K562 (cell line): ENCODE results near the gene CSDE1. TPM values are rescaled to one million over a fixed set of nuclear protein-coding genes. Genes with fewer than 3 reads are reported as not detected.

Source experiments
- ATAC-seq: fragments of 200-7000 bp; cut with Tn5 transposase; 3 replicates; pipeline ENCODE4 v1.9.1; 2020; ENCODE audit warnings: moderate library complexity
- BruUV-seq: library from RNA; stranded (reverse); fragments of 400-500 nt; replicated peaks from 2 replicates; lab custom pipeline; 2021; lab: Mats Ljungman, UMichigan
- CTCF ChIA-PET: fragments of 300-600 bp; formaldehyde crosslinking; extraction: SDS; loops from one replicate; lab custom pipeline; 2021; ENCODE audit warnings: low intra/inter-chr PET ratio; lab: Yijun Ruan, JAX
- POLR2A ChIA-PET: fragments of 300-600, 350-650 bp; sonication (Branson Sonifier 250); formaldehyde crosslinking; extraction: SDS; loops from one replicate; lab custom pipeline; 2021; ENCODE audit warnings: antibody characterized with exemption, inconsistent platforms; lab: Yijun Ruan, JAX
- DNase-seq, 4 experiments: peaks; one replicate each; pipeline versions ENCODE4 v3.0.0 to v3.0.0-alpha.2; 2011 to 2018; ENCODE audit warnings: low spot score in 3 of 4, mixed read lengths in 3 of 4; ENCODE audit errors: extremely low read depth in 1 of 4
- FAIRE-seq: peaks from 2 replicates; lab custom pipeline; 2011; peaks lifted over from hg19 to GRCh38; lab: Jason Lieb, UNC
- H2AFZ ChIP-seq: 2 replicates; pipeline ENCODE4 v1.6.0; 2011; ENCODE audit warnings: low read depth, low read length, control low read depth, inconsistent platforms
- H3K27ac ChIP-seq: fragments of 200-600 bp; 3 replicates; pipeline ENCODE4 v1.8.0; 2011; ENCODE audit warnings: low read depth, mild to moderate bottlenecking, control low read depth, inconsistent platforms, low read length, moderate library complexity, mixed read lengths; ENCODE audit errors: extremely low read depth
- H3K27me3 ChIP-seq, 2 experiments: fragments of 300-600 bp in 1 of 2; 2 replicates in 1 of 2; 3 replicates in 1 of 2; pipeline versions ENCODE4 v1.6.0 to v1.8.0; 2011; ENCODE audit warnings: inconsistent platforms in 2 of 2, low read length in 2 of 2, mild to moderate bottlenecking in 1 of 2, mixed read lengths in 1 of 2, moderate library complexity in 1 of 2; ENCODE audit not compliant: control insufficient read depth in 2 of 2, insufficient read depth in 2 of 2
- H3K36me3 ChIP-seq: fragments of 300-600 bp; 3 replicates; pipeline ENCODE4 v1.8.0; 2011; ENCODE audit warnings: mild to moderate bottlenecking, low read length, inconsistent platforms; ENCODE audit not compliant: control insufficient read depth, insufficient read depth
- H3K4me1 ChIP-seq, 2 experiments: fragments of 200-600 bp in 1 of 2; replicated peaks in 1 of 2; 2 replicates in 1 of 2; 3 replicates in 1 of 2; pipeline versions ENCODE4 v1.5.1 to v1.8.0; 2011; ENCODE audit warnings: inconsistent platforms in 2 of 2, low read length in 2 of 2, mild to moderate bottlenecking in 1 of 2, mixed read lengths in 1 of 2, moderate library complexity in 1 of 2; ENCODE audit not compliant: control insufficient read depth in 2 of 2, insufficient read depth in 2 of 2
- H3K4me2 ChIP-seq: 2 replicates; pipeline ENCODE4 v1.6.1; 2011; ENCODE audit warnings: low read length, control low read depth, inconsistent platforms, mixed read lengths; ENCODE audit not compliant: insufficient read depth
- H3K4me3 ChIP-seq: fragments of 200-600 bp; sonication (generic), shearing (Covaris generic); 2 replicates; pipeline ENCODE4 v1.5.1; 2016; ENCODE audit warnings: control low read depth, inconsistent platforms
- H3K79me2 ChIP-seq: fragments of 200-600 bp; 3 replicates; pipeline ENCODE4 v1.8.0; 2011; ENCODE audit warnings: low read length, inconsistent platforms; ENCODE audit not compliant: control insufficient read depth, insufficient read depth
- H3K9ac ChIP-seq, 2 experiments: 2 replicates each; pipeline versions ENCODE4 v1.6.0 to v1.6.1; 2011; ENCODE audit warnings: low read depth in 2 of 2, low read length in 2 of 2, control low read depth in 1 of 2, inconsistent platforms in 1 of 2, mild to moderate bottlenecking in 1 of 2, mixed read lengths in 1 of 2; ENCODE audit not compliant: insufficient read depth in 1 of 2
- H3K9me1 ChIP-seq: one replicate; pipeline ENCODE4 v1.6.0; 2011; ENCODE audit warnings: inconsistent platforms, mild to moderate bottlenecking, low read length, moderate library complexity; ENCODE audit not compliant: control insufficient read depth, insufficient read depth
- H3K9me3 ChIP-seq: replicated peaks from 2 replicates; pipeline ENCODE4 v1.5.1; 2011; ENCODE audit warnings: low read depth, low read length, inconsistent platforms; ENCODE audit not compliant: control insufficient read depth, insufficient read depth
- H4K20me1 ChIP-seq: replicated peaks from 2 replicates; pipeline ENCODE4 v1.6.1; 2011; ENCODE audit warnings: low read length, inconsistent platforms, mixed read lengths; ENCODE audit not compliant: control insufficient read depth, insufficient read depth
- E2F3 ChIP-seq: fragments of 250-450 bp; sonication (Bioruptor Pico); IDR thresholded peaks from 2 replicates; pipeline ENCODE4 v1.4.0; 2020; ENCODE audit warnings: mild to moderate bottlenecking
- ELF2 ChIP-seq: fragments of 250-450 bp; sonication (Bioruptor Pico); IDR thresholded peaks from 2 replicates; pipeline ENCODE4 v1.5.0; 2021; ENCODE audit warnings: mild to moderate bottlenecking
- FOXA1 ChIP-seq: fragments of 450-650 bp; IDR thresholded peaks from 2 replicates; pipeline ENCODE4 v1.6.1; 2016; ENCODE audit warnings: mild to moderate bottlenecking, borderline replicate concordance
- GATAD2B ChIP-seq: fragments of 450-650 bp; IDR thresholded peaks from 2 replicates; pipeline ENCODE4 v1.6.1; 2017; ENCODE audit warnings: mild to moderate bottlenecking, borderline replicate concordance
- GTF2A2 ChIP-seq: IDR thresholded peaks from 2 replicates; pipeline ENCODE4 v1.6.1; 2016; ENCODE audit warnings: mild to moderate bottlenecking, missing genetic modification characterization, missing compliant biosample characterization
- JUN ChIP-seq, 2 experiments: sonication (generic) in 1 of 2; formaldehyde crosslinking in 1 of 2; IDR thresholded peaks; 2 replicates each; pipeline versions ENCODE4 v1.6.1 to v1.8.0; 2012 to 2022; ENCODE audit warnings: borderline replicate concordance in 2 of 2, mild to moderate bottlenecking in 2 of 2, improper control_type of control experiment in 1 of 2, low read depth in 1 of 2, low read length in 1 of 2, missing genetic modification reagents in 1 of 2
- MITF ChIP-seq: IDR thresholded peaks from 2 replicates; pipeline ENCODE4 v1.6.1; 2014; ENCODE audit warnings: antibody characterized with exemption
- MTF1 ChIP-seq: fragments of 250-450 bp; sonication (Bioruptor Pico); IDR thresholded peaks from 2 replicates; pipeline ENCODE4 v1.9.0; 2021; ENCODE audit warnings: moderate library complexity, mild to moderate bottlenecking, inconsistent platforms, borderline replicate concordance
- TEAD2 ChIP-seq: fragments of 450-650 bp; IDR thresholded peaks from 2 replicates; pipeline ENCODE4 v1.6.1; 2016; ENCODE audit warnings: missing genetic modification characterization, control low read depth, missing compliant biosample characterization
- ZNF121 ChIP-seq: sonication (generic); formaldehyde crosslinking; conservative IDR thresholded peaks from 2 replicates; pipeline ENCODE4 v1.8.0; 2022; ENCODE audit warnings: missing genetic modification reagents
- ZNF146 ChIP-seq: IDR thresholded peaks from one replicate; pipeline ENCODE4 v1.6.1; 2018; ENCODE audit warnings: missing compliant biosample characterization; ENCODE audit not compliant: unreplicated experiment
- ZNF174 ChIP-seq: fragments of 250-450 bp; sonication (Bioruptor Pico); IDR thresholded peaks from 2 replicates; pipeline ENCODE4 v1.4.0; 2020; ENCODE audit warnings: mild to moderate bottlenecking
- ZNF384 ChIP-seq: IDR thresholded peaks from 2 replicates; pipeline ENCODE4 v1.6.1; 2012; ENCODE audit warnings: low read depth, low read length, improper control_type of control experiment
- ZNF586 ChIP-seq: fragments of 450-650 bp; formaldehyde crosslinking; conservative IDR thresholded peaks from 2 replicates; pipeline ENCODE4 v1.4.0; 2020; ENCODE audit warnings: mild to moderate bottlenecking, moderate library complexity
- WGBS: fragments of 100-300 bp; shearing (Covaris generic); methylation state at CpG from one replicate; pipeline ENCODE4 v1.1.6; 2016; ENCODE audit warnings: low coverage, mixed read lengths; ENCODE audit not compliant: insufficient coverage; ENCODE audit errors: missing lambda C conversion rate; 5-methylcytosine and 5-hydroxymethylcytosine counted together
- in situ Hi-C: fragments of 300-500 bp; cut with MboI; formaldehyde crosslinking; loops from 4 replicates; pipeline ENCODE4 v1.15.0; 2018; ENCODE audit warnings: inconsistent platforms, mixed read lengths
- intact Hi-C: fragments of 100-400 bp; cut with micrococcal nuclease; formaldehyde crosslinking; loops from 2 replicates; pipeline ENCODE4 v1.14.2; 2022
- polyA plus RNA-seq, 8 experiments: library from polyadenylated mRNA; depleted of rRNA in 4 of 8; stranded (reverse) in 5 of 8; unstranded in 3 of 8; fragments of >200 nt; fragmentation: Nextera tagmentation in 2 of 8; fragmentation: Illumina TruSeq in 1 of 8; extraction: Ambion mirVana in 2 of 8; extraction: Trizol in 1 of 8; gene quantifications; 2 replicates each; pipeline versions ENCODE4 v1.2.1 to v1.2.3, GENCODE V29; 2011 to 2014; ENCODE audit warnings: inconsistent platforms in 1 of 8, missing spikeins in 1 of 8
- total RNA-seq, 7 experiments: library from RNA; depleted of rRNA in 6 of 7; stranded (reverse); fragments of >200 nt in 6 of 7; fragmentation: Illumina TruSeq in 2 of 7; extraction: Trizol in 2 of 7; gene quantifications; 2 replicates each; pipeline versions ENCODE4 v1.2.1 to v1.2.3, GENCODE V29; 2011 to 2021; ENCODE audit warnings: low replicate concordance in 1 of 7
- TF ChIP-seq, protein P1 (sequence below), 3 experiments: fragments of 200-800 bp in 1 of 3; fragments of 250-450 bp in 1 of 3; fragments of 450-650 bp in 1 of 3; sonication (Bioruptor Pico) in 1 of 3; sonication (Bioruptor generic) in 1 of 3; formaldehyde crosslinking in 1 of 3; IDR thresholded peaks; 2 replicates each; pipeline versions ENCODE4 v1.6.1 to v1.8.0; 2016 to 2022; ENCODE audit warnings: mild to moderate bottlenecking in 2 of 3, missing genetic modification characterization in 2 of 3, missing compliant biosample characterization in 1 of 3, moderate library complexity in 1 of 3
- TF ChIP-seq, protein P2 (sequence below): fragments of 250-450 bp; sonication (Bioruptor Pico); IDR thresholded peaks from 2 replicates; pipeline ENCODE4 v1.8.0; 2021; ENCODE audit warnings: mild to moderate bottlenecking, moderate library complexity

CSDE1 gene
- total and polyA plus RNA-seq, 9 of the 15 experiments (the other 6 are each of a cell fraction or from before 2014, with no cell fraction given), result 174 to 538 (median 403) TPM

- TF ChIP-seq ELF2, result no peak
- TF ChIP-seq MTF1, result no peak
- no peak for TF ChIP-seq ZNF174 (CRISPR knock-in tag)
- TF ChIP-seq ZNF384, result no peak
- TF ChIP-seq, protein P1, sequence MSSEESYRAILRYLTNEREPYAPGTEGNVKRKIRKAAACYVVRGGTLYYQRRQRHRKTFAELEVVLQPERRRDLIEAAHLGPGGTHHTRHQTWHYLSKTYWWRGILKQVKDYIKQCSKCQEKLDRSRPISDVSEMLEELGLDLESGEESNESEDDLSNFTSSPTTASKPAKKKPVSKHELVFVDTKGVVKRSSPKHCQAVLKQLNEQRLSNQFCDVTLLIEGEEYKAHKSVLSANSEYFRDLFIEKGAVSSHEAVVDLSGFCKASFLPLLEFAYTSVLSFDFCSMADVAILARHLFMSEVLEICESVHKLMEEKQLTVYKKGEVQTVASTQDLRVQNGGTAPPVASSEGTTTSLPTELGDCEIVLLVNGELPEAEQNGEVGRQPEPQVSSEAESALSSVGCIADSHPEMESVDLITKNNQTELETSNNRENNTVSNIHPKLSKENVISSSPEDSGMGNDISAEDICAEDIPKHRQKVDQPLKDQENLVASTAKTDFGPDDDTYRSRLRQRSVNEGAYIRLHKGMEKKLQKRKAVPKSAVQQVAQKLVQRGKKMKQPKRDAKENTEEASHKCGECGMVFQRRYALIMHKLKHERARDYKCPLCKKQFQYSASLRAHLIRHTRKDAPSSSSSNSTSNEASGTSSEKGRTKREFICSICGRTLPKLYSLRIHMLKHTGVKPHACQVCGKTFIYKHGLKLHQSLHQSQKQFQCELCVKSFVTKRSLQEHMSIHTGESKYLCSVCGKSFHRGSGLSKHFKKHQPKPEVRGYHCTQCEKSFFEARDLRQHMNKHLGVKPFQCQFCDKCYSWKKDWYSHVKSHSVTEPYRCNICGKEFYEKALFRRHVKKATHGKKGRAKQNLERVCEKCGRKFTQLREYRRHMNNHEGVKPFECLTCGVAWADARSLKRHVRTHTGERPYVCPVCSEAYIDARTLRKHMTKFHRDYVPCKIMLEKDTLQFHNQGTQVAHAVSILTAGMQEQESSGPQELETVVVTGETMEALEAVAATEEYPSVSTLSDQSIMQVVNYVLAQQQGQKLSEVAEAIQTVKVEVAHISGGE (CRISPR knock-in tag; IDR thresholded peaks at IDR 0.05), result no peak
Observed at GRCh38 chr1:114685851-114686250, 71.9 kb downstream of the CSDE1 start (continued).

DNA sequence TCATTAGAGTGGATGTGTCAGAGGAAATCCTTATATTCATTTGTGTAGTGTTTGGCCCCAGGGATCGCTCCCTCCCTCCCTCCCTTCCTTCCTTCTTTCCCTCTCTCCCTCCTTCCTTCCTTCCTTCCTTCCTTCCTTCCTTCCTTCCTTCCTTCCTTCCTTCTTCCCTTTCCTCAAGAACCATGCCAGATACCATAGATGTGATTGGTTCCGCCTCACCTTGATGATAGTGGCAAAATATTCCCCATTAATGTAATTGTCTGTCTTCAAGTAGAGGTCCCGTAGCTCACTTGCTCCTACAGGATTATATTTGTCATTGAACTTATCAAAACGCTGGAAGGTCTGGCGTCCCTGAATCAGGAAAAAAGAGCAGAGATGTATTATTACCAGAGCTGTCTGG, 80.1 kb downstream of the CSDE1 start:
- DNase-seq (no peak), FAIRE-seq (no peak), ATAC-seq (no peak)
- no peak overlapping the region for H3K27ac ChIP-seq
- H3K4me3 ChIP-seq, result no peak overlapping the region
- H3K79me2 ChIP-seq, result no peaks in the 10 kb centered on the region
- peaks cover 10 to 25% of the 10 kb centered on the region in 2 experiments; a peak in 4 of 5 replicates for H3K27me3 ChIP-seq
- no peak overlapping the region for H3K4me2 ChIP-seq
- no TSS peak for BruUV-seq
- POLR2A ChIA-PET, result no interaction called here
- CTCF ChIA-PET, result no interaction called here
- in situ Hi-C loops (no loop called here), intact Hi-C loops (no loop called here)
- H2AFZ ChIP-seq, result no peak overlapping the region
- no peaks in the 10 kb centered on the region for H4K20me1 ChIP-seq
- no peaks in the 10 kb centered on the region for H3K9me1 ChIP-seq
- no peak overlapping the region for H3K9ac ChIP-seq
- H3K36me3 ChIP-seq, result no peaks in the 10 kb centered on the region
- 3% methylated on average over 4 of the region's 5 CpGs for whole genome bisulfite sequencing
- no peaks in the 10 kb centered on the region for H3K9me3 ChIP-seq
- H3K4me1 ChIP-seq, result no peaks in the 10 kb centered on the region
- TF ChIP-seq MITF (no peak), E2F3 (CRISPR knock-in tag) (no peak), GTF2A2 (tag) (no peak), TEAD2 (tag) (no peak), JUN (IDR thresholded peaks at IDR 0.05; ENCODE audit: borderline replicate concordance, low read depth, low read length) (no peak), JUN (CRISPR knock-in tag; IDR thresholded peaks at IDR 0.05; ENCODE audit: borderline replicate concordance) (no peak), FOXA1 (no peak), ZNF146 (CRISPR knock-in tag) (no peak), ZNF121 (CRISPR knock-in tag) (no peak), MTF1 (no peak), GATAD2B (no peak), ZNF586 (CRISPR knock-in tag) (no peak)
- TF ChIP-seq, protein P2, sequence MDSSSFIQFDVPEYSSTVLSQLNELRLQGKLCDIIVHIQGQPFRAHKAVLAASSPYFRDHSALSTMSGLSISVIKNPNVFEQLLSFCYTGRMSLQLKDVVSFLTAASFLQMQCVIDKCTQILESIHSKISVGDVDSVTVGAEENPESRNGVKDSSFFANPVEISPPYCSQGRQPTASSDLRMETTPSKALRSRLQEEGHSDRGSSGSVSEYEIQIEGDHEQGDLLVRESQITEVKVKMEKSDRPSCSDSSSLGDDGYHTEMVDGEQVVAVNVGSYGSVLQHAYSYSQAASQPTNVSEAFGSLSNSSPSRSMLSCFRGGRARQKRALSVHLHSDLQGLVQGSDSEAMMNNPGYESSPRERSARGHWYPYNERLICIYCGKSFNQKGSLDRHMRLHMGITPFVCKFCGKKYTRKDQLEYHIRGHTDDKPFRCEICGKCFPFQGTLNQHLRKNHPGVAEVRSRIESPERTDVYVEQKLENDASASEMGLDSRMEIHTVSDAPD (CRISPR knock-in tag), result no peak
